Tibial artery (tissue), 4 donors: Measurements from ENCODE around the gene EFNA5.

Experiments
- DNase-seq, 2 donors: peaks; one replicate each; pipeline ENCODE4 v3.0.0-alpha.2; 2019
- H3K27ac ChIP-seq, 2 donors: fragments of 200-600 bp; sonication (generic) in 1 of 2; 1 replicate in 1 of 2; 2 replicates in 1 of 2; pipeline ENCODE4 v1.5.1; 2018 to 2019; ENCODE audit warnings: mild to moderate bottlenecking in 1 of 2
- H3K27me3 ChIP-seq, 2 donors: fragments of 200-600 bp; sonication (generic) in 1 of 2; one replicate each; pipeline versions ENCODE4 v1.5.1 to v1.6.0; 2016 to 2019
- H3K36me3 ChIP-seq, 3 donors: fragments of 200-600 bp; sonication (generic) in 2 of 3; one replicate each; pipeline ENCODE4 v1.5.1; 2016 to 2019; ENCODE audit warnings: mild to moderate bottlenecking in 2 of 3
- H3K4me1 ChIP-seq, 4 donors: fragments of 200-600 bp; sonication (generic) in 2 of 4; 1 replicate in 3 of 4; 2 replicates in 1 of 4; pipeline ENCODE4 v1.5.1; 2016 to 2019
- H3K4me3 ChIP-seq, 2 donors: fragments of 200-600 bp; sonication (generic) in 1 of 2; 1 replicate in 1 of 2; 2 replicates in 1 of 2; pipeline ENCODE4 v1.5.1; 2018 to 2019; ENCODE audit warnings: mild to moderate bottlenecking in 2 of 2
- H3K9me3 ChIP-seq, 3 donors: fragments of 200-600 bp; sonication (generic) in 1 of 3; one replicate each; pipeline ENCODE4 v1.5.1; 2016 to 2019
- intact Hi-C: fragments of 100-400 bp; cut with DNase I; formaldehyde crosslinking; loops from one replicate; pipeline ENCODE4 v1.15.0; 2023; ENCODE audit warnings: low total_unique reads
- TF ChIP-seq, protein P1 (sequence below), 2 experiments: fragments of 200-600 bp in 1 of 2; fragments of 450-650 bp in 1 of 2; IDR thresholded peaks; one replicate each; pipeline ENCODE4 v1.5.1; 2017 to 2019; ENCODE audit warnings: antibody characterized with exemption in 2 of 2, mild to moderate bottlenecking in 1 of 2, moderate library complexity in 1 of 2

EFNA5 gene

DNA sequence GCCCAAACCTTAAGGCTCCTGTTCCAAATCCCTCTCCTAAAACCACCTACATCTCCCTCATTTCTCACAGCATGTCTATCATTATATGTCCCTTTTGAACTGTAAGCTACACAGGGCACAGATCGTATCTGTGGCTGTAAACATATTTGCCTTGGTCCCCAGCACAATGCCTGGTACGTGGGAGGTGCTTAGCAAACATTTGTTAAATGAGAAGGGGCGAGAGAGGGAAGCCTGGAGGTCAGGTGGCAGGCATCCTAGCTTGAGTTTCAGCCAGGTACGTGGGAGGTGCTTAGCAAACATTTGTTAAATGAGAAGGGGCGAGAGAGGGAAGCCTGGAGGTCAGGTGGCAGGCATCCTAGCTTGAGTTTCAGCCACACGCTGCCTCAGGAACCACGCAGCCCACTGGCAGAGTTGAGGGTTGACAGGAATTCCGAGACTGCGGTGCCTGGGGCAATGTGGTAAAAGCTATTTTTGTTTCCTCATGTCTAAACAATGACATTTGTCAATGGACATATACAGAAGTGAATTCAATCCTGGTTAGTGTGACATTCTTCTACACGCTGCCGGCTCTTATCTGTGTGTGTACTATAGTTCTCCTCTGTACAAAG, 113.6 kb downstream of the EFNA5 start:
- peaks cover 0 to 33% (median 7%) of the 10 kb centered on the region in 4 donors for H3K4me1 ChIP-seq
- H3K27me3 ChIP-seq: no peaks in the 10 kb centered on the region
- H3K4me3 ChIP-seq: no peak overlapping the region
- no peak overlapping the region for H3K27ac ChIP-seq
- TF ChIP-seq, protein P1, sequence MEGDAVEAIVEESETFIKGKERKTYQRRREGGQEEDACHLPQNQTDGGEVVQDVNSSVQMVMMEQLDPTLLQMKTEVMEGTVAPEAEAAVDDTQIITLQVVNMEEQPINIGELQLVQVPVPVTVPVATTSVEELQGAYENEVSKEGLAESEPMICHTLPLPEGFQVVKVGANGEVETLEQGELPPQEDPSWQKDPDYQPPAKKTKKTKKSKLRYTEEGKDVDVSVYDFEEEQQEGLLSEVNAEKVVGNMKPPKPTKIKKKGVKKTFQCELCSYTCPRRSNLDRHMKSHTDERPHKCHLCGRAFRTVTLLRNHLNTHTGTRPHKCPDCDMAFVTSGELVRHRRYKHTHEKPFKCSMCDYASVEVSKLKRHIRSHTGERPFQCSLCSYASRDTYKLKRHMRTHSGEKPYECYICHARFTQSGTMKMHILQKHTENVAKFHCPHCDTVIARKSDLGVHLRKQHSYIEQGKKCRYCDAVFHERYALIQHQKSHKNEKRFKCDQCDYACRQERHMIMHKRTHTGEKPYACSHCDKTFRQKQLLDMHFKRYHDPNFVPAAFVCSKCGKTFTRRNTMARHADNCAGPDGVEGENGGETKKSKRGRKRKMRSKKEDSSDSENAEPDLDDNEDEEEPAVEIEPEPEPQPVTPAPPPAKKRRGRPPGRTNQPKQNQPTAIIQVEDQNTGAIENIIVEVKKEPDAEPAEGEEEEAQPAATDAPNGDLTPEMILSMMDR (IDR thresholded peaks at IDR 0.05): no peak
- H3K9me3 ChIP-seq: no peaks in the 10 kb centered on the region
- H3K36me3 ChIP-seq: no peaks in the 10 kb centered on the region
- no peak for DNase-seq
- intact Hi-C loops: no loop called here

DNA sequence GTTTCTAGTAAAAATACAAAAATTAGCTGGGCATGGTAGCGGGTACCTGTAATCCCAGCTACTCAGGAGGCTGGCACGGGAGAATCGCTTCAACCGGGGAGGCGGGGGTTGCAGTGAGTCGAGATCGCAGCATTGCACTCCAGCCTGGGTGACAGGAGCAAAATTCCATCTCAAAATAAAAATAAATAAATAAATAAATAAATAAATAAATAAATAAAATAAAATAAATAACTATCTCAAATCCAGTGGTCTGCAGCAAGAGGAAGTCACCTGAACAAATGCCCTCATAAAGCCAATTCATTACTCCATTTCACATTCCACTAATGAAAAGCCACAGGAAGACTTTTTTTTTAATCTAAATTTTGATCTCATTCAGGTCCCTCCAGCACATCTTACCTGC, 114.2 kb downstream of the EFNA5 start:
- Histone ChIP-seq H3K36me3 (no peaks in the 10 kb centered on the region), H3K4me1 (peaks cover 0 to 36% (median 7%) of the 10 kb centered on the region in 4 donors), H3K27me3 (no peaks in the 10 kb centered on the region), H3K9me3 (no peaks in the 10 kb centered on the region), H3K27ac (no peak overlapping the region), H3K4me3 (no peak overlapping the region)
- TF ChIP-seq, protein P1 (IDR thresholded peaks at IDR 0.05): no peak
- no peak for DNase-seq
- intact Hi-C loops: no loop called here

DNA sequence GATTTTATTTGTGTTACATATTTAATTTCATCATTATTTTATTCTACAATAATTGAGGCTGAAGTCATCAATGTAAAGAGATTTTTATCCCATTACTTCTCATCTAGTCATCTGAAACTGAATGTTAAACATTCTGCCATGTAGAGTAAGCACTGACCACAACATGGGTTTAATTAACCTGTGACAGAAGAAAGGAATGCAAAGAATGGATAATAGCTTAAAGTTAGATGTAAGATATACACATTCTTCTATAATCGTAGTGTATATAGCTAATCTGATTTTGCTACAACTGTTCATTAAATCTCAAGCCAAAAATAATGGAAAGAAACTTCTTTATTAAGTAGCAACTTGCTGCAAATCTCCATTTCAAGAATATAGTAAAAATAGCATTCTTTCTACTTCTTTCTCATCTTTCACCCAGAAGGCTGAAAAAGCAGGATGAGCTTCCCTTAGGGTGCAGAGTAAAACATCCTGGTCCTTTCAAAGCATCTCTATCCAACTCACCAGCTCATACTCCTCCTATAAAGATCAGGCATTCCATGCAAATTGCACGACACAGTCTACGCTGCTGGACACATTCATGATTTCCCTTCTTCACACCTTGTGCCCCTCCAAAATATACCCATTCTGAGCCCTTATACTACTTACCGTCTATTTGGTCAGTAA, 115.2 kb downstream of the EFNA5 start:
- Histone ChIP-seq H3K27me3 (no peaks in the 10 kb centered on the region), H3K4me3 (no peak overlapping the region), H3K36me3 (no peaks in the 10 kb centered on the region), H3K9me3 (no peaks in the 10 kb centered on the region), H3K27ac (no peak overlapping the region), H3K4me1 (peaks cover 0 to 36% (median 7%) of the 10 kb centered on the region in 4 donors)
- TF ChIP-seq, protein P1 (IDR thresholded peaks at IDR 0.05): no peak
- no peak for DNase-seq
- intact Hi-C loops: no loop called here

DNA sequence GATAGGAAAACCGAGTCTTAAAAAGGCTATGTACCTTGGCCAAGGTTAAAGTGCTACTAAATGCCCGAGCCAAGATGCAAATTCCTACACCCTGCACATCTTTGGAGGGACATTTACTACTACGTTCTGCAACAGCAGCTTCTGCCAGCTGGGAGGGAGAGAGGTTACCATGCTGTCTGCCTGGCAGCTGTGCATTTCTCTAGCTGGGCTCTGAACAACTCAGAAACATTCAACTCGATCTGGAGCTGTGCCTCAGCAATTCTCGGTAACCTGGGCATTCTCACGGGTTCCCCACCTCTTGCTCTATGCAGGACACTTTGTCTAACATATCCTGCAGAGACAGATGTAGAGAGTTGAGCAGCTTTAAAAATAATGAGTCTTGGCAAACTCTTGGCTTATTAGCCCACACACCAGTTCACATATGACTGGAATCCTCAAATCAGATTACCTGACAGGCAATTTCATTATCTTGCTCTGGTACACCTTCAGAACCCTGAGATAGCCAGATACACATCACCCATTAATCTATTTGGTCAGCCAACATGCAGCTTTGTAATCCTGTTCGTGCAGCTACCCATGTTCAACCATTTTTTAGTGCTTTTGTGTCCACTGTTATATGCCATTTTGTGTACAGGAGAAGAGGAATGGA, 115.8 kb downstream of the EFNA5 start:
- TF ChIP-seq, protein P1 (IDR thresholded peaks at IDR 0.05): no peak
- no peaks in the 10 kb centered on the region for H3K36me3 ChIP-seq
- no peaks in the 10 kb centered on the region for H3K27me3 ChIP-seq
- H3K4me3 ChIP-seq: no peak overlapping the region
- H3K27ac ChIP-seq: no peak overlapping the region
- H3K4me1 ChIP-seq: peaks cover 0 to 36% (median 7%) of the 10 kb centered on the region in 4 donors
- intact Hi-C loops: no loop called here
- no peak for DNase-seq
- H3K9me3 ChIP-seq: no peaks in the 10 kb centered on the region

DNA sequence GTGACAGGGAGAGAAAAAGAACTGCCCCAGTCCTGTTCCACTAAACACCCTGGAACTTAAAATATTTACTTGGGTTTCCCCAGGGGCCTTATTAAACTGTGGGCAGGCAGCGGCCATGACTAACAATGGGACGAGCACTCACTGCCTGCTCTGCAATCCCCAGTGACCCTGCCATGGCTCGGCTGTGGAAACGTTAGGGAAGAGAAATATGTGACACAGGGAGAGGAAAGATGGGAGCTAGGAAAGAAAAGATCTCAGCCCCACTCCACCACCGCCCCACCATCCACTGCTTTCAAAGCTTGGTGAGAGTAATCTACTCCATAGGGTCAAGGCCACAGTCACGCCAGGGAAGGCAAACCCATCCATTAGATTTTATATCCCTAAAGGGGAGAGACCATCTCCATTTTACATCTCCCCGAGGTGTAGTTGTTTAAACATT, 117.6 kb downstream of the EFNA5 start:
- intact Hi-C loops: no loop called here
- TF ChIP-seq, protein P1 (IDR thresholded peaks at IDR 0.05): no peak
- DNase-seq: no peak
- no peak overlapping the region for H3K27ac ChIP-seq
- no peaks in the 10 kb centered on the region for H3K36me3 ChIP-seq
- no peaks in the 10 kb centered on the region for H3K9me3 ChIP-seq
- peaks cover 0 to 51% (median 13%) of the 10 kb centered on the region in 4 donors for H3K4me1 ChIP-seq
- H3K4me3 ChIP-seq: no peak overlapping the region
- no peaks in the 10 kb centered on the region for H3K27me3 ChIP-seq
